ENCODE measurements around the gene MAP2K1. TPM values are rescaled to one million over a fixed set of nuclear protein-coding genes. Genes with fewer than 3 reads are reported as not detected.
"Not testable (repeated sequence)": the region's sequence is repeated elsewhere in the genome, so short reads cannot be mapped to it uniquely, and the experiment has no call there.

MAP2K1 gene
- total RNA-seq, 1 donor from 2014 or later: 51.9 TPM

DNA sequence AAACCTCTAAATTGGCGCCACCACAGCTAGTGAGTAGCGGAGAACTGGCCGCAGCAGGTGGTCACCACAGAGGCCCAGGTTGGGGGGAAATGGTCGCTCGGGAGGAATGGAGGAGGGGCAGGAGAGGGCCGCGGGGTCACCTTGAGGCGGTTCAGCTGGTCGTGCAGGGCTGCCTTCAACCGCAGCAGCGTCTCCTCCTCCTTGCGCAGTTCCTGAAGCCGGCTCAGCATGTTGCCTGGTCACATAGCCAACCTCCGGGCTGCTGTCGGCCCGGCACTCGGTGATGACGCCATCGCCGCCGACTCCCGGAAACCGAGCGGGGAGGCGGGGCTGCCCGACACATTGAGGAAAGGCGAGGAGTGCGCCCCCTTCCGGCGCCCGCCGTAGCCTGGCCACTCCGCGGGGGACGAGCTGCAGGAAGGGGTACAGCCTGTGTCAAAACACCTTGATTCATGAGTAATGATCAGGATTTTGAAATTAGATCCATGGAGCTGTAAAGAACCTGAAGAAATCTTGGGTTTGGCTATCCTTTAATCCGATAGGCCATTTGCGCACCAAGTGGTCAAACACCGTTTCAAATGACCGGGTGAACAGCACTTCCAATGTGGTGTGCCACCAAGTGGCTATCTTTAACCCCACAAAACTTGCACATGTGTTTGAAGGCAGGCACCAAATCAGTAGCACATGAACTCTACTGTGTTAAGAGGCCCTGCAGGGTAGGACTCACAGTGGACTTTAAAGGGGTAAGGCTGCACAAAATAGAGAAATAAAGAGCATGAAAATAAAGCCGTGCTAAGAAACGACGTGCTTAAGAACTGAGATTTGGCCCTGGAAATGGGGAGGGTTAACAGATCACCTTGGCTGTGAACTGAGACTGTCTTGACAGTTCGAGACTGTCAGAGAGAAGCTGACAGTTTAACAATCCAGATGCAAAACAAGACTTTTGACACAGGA, 111.1 kb downstream of the MAP2K1 start, which contains the start of gene SNAPC5:
Gene SNAPC5 (minus strand): TSS at position 261 of the 954 bp plus-strand sequence. CDS start 31 bp downstream, at position 230.
- no peaks in the 10 kb centered on the region for H3K36me3 ChIP-seq (ENCODE audit: control insufficient read depth, insufficient read depth, low read length)
- peak; percentile 65 for DNase-seq (ENCODE audit: low read depth)
- peak within 1 kb of the TSS; percentile 66 for H3K4me3 ChIP-seq (ENCODE audit: low read depth, low read length)
- H3K27me3 ChIP-seq (ENCODE audit: control insufficient read depth, insufficient read depth, low read length): no peaks in the 10 kb centered on the region
- TF ChIP-seq, protein P1, sequence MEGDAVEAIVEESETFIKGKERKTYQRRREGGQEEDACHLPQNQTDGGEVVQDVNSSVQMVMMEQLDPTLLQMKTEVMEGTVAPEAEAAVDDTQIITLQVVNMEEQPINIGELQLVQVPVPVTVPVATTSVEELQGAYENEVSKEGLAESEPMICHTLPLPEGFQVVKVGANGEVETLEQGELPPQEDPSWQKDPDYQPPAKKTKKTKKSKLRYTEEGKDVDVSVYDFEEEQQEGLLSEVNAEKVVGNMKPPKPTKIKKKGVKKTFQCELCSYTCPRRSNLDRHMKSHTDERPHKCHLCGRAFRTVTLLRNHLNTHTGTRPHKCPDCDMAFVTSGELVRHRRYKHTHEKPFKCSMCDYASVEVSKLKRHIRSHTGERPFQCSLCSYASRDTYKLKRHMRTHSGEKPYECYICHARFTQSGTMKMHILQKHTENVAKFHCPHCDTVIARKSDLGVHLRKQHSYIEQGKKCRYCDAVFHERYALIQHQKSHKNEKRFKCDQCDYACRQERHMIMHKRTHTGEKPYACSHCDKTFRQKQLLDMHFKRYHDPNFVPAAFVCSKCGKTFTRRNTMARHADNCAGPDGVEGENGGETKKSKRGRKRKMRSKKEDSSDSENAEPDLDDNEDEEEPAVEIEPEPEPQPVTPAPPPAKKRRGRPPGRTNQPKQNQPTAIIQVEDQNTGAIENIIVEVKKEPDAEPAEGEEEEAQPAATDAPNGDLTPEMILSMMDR (IDR thresholded peaks at IDR 0.05; ENCODE audit: insufficient read depth, low read length, poor library complexity, severe bottlenecking): peak; percentile 97

DNA sequence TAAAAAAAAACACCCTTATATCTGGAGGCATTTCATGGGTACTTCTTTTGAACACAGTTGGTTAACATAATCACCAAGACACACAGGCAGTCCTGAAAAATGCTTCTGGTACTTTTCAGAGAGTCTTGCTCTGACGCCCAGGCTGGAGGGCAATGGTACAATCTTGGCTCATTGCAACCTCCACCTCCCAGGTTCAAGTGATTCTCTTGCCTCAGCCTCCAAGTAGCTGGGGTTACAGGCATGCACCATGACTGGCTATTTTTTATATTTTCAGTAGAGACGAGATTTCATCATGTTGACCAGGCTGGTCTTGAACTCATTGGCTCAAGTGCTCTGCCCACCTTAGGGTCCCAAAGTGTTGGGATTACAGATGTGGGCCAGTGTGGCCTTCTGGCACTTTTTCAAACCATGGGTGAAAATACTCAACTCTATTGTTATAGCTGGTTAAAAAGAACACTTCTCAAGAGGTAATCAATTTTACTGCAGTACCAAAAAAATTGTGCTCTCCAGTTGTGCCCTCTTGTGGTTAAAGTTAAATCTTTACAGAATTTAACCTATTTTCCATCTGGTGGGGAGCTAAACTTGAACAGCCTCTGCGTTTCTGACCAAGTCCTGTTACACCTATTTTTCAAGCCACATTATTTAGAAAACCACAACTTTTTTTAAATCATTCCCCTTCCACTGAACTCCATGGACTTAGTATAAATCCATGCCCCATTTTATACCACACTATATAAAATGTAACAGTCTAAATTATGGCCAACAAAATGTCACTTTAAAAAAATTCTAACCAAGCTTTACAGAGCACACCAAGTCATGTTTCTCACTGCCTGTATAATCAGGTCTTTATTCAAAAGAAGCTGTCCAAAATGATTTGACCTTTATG, 112.0 kb downstream of the MAP2K1 start:
- TF ChIP-seq, protein P1 (IDR thresholded peaks at IDR 0.05; ENCODE audit: insufficient read depth, low read length, poor library complexity, severe bottlenecking): peak; percentile 19
- DNase-seq (ENCODE audit: low read depth): no peak
- Histone ChIP-seq H3K36me3 (ENCODE audit: control insufficient read depth, insufficient read depth, low read length) (no peaks in the 10 kb centered on the region), H3K27me3 (ENCODE audit: control insufficient read depth, insufficient read depth, low read length) (no peaks in the 10 kb centered on the region), H3K4me3 (ENCODE audit: low read depth, low read length) (no peak overlapping the region)

DNA sequence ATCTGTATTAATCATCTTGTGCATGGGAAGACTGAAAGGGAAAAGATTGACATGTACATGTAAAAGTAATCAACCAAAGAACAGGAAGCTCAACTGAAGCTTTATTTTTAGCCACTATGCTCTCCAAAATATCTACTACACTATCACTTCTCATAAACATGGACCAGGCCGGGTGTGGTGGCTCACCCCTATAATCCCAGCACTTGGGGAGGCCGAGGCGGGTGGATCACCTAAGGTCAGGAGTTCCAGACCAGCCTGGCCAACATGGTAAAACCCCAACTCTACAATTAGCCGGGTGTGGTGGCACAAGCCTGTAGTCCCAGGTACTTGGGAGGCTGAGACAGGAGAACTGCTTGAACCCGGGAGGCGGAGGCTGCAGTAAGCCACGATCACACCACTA, 113.6 kb downstream of the MAP2K1 start:
- H3K27me3 ChIP-seq (ENCODE audit: control insufficient read depth, insufficient read depth, low read length); H3K36me3 ChIP-seq (ENCODE audit: control insufficient read depth, insufficient read depth, low read length); DNase-seq (ENCODE audit: low read depth); H3K4me3 ChIP-seq (ENCODE audit: low read depth, low read length): not testable (repeated sequence)

DNA sequence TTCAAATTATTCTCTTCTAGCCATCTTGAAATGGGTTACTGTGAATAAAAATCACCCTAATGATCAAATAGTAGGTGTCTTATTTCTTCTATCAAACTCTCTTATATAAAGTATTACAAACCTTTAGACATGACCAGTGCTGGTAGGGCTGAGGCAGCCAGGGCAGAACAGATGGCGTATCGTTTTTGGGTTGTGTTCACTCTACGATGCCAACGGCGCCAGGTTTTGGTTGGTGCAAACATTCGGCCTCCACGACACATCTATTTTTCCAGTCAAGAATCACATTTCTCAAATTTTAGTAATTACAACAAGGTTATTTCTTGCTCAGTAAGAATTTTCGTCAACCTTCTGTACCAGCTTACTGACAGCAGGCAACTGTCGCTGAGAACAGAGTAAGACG, 115.8 kb downstream of the MAP2K1 start:
- DNase-seq (ENCODE audit: low read depth): no peak
- peak overlapping the region; percentile 90 for H3K4me3 ChIP-seq (ENCODE audit: low read depth, low read length)
- TF ChIP-seq, protein P1 (IDR thresholded peaks at IDR 0.05; ENCODE audit: insufficient read depth, low read length, poor library complexity, severe bottlenecking): no peak

DNA sequence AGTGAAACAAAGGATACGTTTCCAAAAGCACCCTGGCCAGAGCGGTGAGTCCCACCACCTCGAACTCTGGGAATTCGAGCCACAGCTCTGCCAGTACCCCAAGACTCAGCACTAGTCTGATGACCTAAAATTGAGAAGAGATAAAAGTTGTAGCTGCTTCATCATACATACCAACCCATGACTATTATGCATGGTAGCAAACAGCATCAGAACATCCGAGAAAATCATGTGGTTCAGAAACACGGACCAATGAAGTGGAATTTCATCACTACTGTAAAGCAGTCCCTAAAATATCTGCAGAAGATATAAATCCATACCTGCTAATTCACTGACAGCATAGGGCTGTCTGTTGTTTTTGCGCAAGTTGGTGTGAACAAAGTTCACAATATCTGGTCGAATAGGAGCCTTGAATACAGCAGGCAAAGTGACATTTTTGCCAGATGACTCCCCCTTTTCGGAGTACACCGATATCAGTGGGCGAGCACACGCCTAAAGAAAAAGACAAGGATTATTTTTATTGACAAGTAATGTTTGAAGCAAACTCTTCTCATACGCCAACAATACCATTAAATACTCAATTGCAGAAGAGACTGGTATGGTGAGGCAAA, 116.4 kb downstream of the MAP2K1 start:
- DNase-seq (ENCODE audit: low read depth); H3K27me3 ChIP-seq (ENCODE audit: control insufficient read depth, insufficient read depth, low read length); H3K36me3 ChIP-seq (ENCODE audit: control insufficient read depth, insufficient read depth, low read length): not testable (repeated sequence)
- peak overlapping the region; percentile 90 for H3K4me3 ChIP-seq (ENCODE audit: low read depth, low read length)

More for the DNA sequence above, 115.8 kb downstream of the MAP2K1 start:
- no peaks in the 10 kb centered on the region for H3K27me3 ChIP-seq (ENCODE audit: control insufficient read depth, insufficient read depth, low read length)
- no peaks in the 10 kb centered on the region for H3K36me3 ChIP-seq (ENCODE audit: control insufficient read depth, insufficient read depth, low read length)

DNA sequence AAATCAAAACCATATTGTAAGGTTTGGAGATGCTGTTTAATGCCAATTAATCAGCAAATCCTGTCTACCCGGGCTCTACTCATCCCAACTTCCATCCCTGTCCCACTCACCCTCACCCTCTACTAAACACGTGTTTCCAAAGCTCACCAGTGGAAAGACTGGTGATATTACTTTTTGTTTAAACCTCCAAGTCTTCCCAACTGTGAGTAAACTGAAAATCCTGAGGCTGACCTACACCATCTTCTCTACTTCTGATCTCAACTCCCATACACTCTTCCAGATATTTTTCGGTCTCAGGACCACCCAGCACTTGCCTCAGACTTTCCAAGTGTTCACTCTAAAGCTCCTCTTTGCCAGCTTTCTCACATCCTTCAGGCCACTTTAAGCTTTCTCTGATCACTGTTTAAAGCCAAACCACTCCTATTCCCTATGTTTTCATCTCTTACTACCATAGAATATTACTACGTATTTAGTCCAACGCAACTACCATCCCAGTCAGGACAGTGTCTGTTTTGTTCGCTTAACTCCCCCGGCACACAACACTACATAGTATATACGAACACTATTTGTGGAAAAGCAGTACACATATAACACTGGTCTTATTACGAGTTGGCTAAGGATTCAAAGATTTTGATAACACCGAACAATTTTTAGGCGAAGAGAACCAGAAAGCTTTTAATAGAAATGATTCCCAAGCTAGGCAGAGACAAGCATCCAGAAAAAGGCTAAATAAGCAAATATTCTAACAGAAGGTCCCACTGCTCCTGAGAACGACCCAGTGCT, 117.3 kb downstream of the MAP2K1 start:
- DNase-seq (ENCODE audit: low read depth): no peak
- Histone ChIP-seq H3K4me3 (ENCODE audit: low read depth, low read length) (peak overlapping the region; percentile 90), H3K27me3 (ENCODE audit: control insufficient read depth, insufficient read depth, low read length) (no peaks in the 10 kb centered on the region), H3K36me3 (ENCODE audit: control insufficient read depth, insufficient read depth, low read length) (no peaks in the 10 kb centered on the region)
- TF ChIP-seq, protein P1 (IDR thresholded peaks at IDR 0.05; ENCODE audit: insufficient read depth, low read length, poor library complexity, severe bottlenecking): no peak

All from kidney epithelial cell (primary cell).